Measurements from ENCODE around the gene NELFB. TPM values are rescaled to one million over a fixed set of nuclear protein-coding genes. Genes with fewer than 3 reads are reported as not detected.

The NELFB gene
- total and polyA plus RNA-seq, 4 donors, result 30.4 to 56.2 (median 44.2) TPM

DNA sequence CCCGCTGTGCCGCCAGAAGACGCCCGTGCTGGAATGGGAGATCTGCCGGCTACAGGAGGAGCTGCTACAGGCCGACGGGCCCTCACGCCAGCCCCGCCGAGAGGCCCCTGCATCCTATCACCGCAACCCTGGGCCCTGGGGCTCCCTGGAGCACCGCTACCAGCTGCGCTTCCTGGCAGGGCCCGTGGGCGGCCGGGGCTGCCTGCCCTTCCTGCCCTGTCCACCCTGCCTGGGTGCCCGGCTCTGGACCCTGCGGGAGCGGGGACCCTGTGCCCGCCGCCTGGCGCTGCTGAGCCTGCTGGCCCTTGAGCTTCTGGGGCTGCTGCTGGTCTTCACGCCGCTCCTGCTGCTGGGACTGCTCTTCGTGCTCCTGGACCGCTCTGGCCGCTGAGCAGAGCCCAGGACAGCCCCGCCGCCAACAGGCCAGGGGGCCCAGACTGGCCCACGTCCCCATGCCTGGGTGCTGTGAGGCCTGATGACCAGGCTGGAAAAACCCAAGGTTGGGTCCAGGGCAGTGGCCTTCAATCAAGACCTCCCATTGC, 36.8 kb upstream of the NELFB start:
- Histone ChIP-seq H3K27me3 (ENCODE audit: control insufficient read depth in 3 of 3, insufficient read depth in 3 of 3, low read length in 2 of 3) (no peaks in the 10 kb centered on the region), H3K9me3 (ENCODE audit: control insufficient read depth in 4 of 4, insufficient read depth in 3 of 4, low read length in 3 of 4) (no peaks in the 10 kb centered on the region), H3K27ac (ENCODE audit: low read depth in 1 of 2, low read length in 1 of 2) (peak overlapping the region; percentile 72 to 73), H3K4me3 (no peak overlapping the region), H3K36me3 (ENCODE audit: control insufficient read depth in 4 of 4, insufficient read depth in 4 of 4, low read length in 4 of 4) (peaks cover 0 to 25% (median 3%) of the 10 kb centered on the region in 4 donors), H3K9ac (ENCODE audit: insufficient read depth in 1 of 2, low read length in 2 of 2) (no peak overlapping the region), H3K4me1 (ENCODE audit: control insufficient read depth in 5 of 5, insufficient read depth in 5 of 5, low read length in 5 of 5) (peaks cover 0 to 19% (median 0%) of the 10 kb centered on the region in 5 donors)
- no peak for ATAC-seq (ENCODE audit: insufficient read depth, low FRiP score)
- TF ChIP-seq, protein P1, sequence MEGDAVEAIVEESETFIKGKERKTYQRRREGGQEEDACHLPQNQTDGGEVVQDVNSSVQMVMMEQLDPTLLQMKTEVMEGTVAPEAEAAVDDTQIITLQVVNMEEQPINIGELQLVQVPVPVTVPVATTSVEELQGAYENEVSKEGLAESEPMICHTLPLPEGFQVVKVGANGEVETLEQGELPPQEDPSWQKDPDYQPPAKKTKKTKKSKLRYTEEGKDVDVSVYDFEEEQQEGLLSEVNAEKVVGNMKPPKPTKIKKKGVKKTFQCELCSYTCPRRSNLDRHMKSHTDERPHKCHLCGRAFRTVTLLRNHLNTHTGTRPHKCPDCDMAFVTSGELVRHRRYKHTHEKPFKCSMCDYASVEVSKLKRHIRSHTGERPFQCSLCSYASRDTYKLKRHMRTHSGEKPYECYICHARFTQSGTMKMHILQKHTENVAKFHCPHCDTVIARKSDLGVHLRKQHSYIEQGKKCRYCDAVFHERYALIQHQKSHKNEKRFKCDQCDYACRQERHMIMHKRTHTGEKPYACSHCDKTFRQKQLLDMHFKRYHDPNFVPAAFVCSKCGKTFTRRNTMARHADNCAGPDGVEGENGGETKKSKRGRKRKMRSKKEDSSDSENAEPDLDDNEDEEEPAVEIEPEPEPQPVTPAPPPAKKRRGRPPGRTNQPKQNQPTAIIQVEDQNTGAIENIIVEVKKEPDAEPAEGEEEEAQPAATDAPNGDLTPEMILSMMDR (IDR thresholded peaks at IDR 0.05; ENCODE audit: control extremely low read depth, extremely low read depth), result no peak
- 91 to 93% methylated on average over 30 of the region's 30 CpGs for WGBS, 2 donors
- DNase-seq, result no peak

DNA sequence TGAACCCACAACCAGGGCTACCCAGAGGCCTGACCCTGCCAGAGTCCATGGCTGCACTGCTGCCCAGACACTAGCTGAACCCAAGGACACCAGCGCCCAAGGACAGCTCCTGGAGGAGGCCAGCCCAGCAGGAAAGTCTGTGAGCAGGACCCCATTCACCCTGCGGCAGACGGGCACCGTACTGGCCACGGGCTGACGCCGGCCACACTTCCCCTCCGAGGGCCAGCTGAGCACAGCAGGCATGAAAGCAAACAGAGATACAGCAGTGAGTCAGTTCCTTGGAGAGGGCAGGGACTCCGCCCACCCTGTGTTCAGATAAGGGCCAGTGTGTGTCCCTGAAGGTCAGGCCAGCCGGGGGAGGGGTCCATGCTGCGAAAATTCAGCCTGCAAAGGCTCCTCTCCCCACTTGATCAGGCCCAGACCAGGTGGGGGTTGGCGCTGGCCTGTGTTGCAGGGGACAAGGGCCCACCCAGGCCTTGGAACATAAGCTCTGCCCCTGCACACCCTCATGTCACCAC, 36.3 kb upstream of the NELFB start:
- Histone ChIP-seq H3K4me3 (no peak overlapping the region), H3K9me3 (ENCODE audit: control insufficient read depth in 4 of 4, insufficient read depth in 3 of 4, low read length in 3 of 4) (no peaks in the 10 kb centered on the region), H3K4me1 (ENCODE audit: control insufficient read depth in 5 of 5, insufficient read depth in 5 of 5, low read length in 5 of 5) (peaks cover 0 to 19% (median 1%) of the 10 kb centered on the region in 5 donors), H3K36me3 (ENCODE audit: control insufficient read depth in 4 of 4, insufficient read depth in 4 of 4, low read length in 4 of 4) (peaks cover 0 to 23% (median 3%) of the 10 kb centered on the region in 4 donors), H3K27me3 (ENCODE audit: control insufficient read depth in 3 of 3, insufficient read depth in 3 of 3, low read length in 2 of 3) (no peaks in the 10 kb centered on the region), H3K9ac (ENCODE audit: insufficient read depth in 1 of 2, low read length in 2 of 2) (no peak overlapping the region), H3K27ac (ENCODE audit: low read depth in 1 of 2, low read length in 1 of 2) (peak overlapping the region; percentile 72 to 73)
- peak; percentile 15 for ATAC-seq (ENCODE audit: insufficient read depth, low FRiP score)
- no peak for DNase-seq
- TF ChIP-seq, protein P1 (IDR thresholded peaks at IDR 0.05; ENCODE audit: control extremely low read depth, extremely low read depth), result no peak
- WGBS, 2 donors, result 59 to 77% methylated on average over 12 of the region's 12 CpGs

DNA sequence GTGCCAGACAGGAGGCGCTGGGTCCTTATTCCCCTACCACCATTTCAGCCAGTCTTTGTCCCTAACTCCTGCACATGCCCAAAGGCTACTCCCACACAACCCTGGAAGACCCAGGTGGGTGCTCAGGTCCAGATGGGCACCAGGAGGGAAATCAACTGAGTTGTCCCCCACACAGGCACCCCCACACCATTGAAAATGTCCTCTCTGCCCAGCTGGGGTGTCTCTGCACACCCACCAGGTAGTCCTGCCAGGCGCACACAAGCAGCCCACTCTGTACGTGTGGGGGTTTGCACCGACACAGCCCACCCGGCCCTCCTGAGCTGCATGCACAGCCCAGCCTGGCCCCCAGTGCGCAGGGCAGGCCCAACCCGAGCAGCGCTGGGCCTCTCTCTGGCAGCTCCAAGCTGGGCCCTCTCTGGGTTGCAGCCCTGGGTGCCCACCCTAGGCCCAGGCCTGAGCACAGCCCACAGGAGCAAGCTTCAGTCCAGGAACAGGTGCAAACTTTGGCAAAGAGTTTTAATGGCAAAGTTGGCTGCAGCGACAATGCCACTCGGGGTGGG, 35.3 kb upstream of the NELFB start:
- Histone ChIP-seq H3K9ac (ENCODE audit: insufficient read depth in 1 of 2, low read length in 2 of 2) (no peak overlapping the region), H3K4me1 (ENCODE audit: control insufficient read depth in 5 of 5, insufficient read depth in 5 of 5, low read length in 5 of 5) (peaks cover 0 to 21% (median 5%) of the 10 kb centered on the region in 5 donors), H3K36me3 (ENCODE audit: control insufficient read depth in 4 of 4, insufficient read depth in 4 of 4, low read length in 4 of 4) (peaks cover 0 to 17% (median 3%) of the 10 kb centered on the region in 4 donors), H3K27me3 (ENCODE audit: control insufficient read depth in 3 of 3, insufficient read depth in 3 of 3, low read length in 2 of 3) (no peaks in the 10 kb centered on the region), H3K27ac (ENCODE audit: low read depth in 1 of 2, low read length in 1 of 2) (no peak overlapping the region), H3K4me3 (no peak overlapping the region), H3K9me3 (ENCODE audit: control insufficient read depth in 4 of 4, insufficient read depth in 3 of 4, low read length in 3 of 4) (no peaks in the 10 kb centered on the region)
- TF ChIP-seq, protein P1 (IDR thresholded peaks at IDR 0.05; ENCODE audit: control extremely low read depth, extremely low read depth), result no peak
- WGBS, 2 donors, result 92 to 95% methylated on average over 10 of the region's 10 CpGs
- DNase-seq (no peak), ATAC-seq (ENCODE audit: insufficient read depth, low FRiP score) (no peak)
